Mesenchymal stem cell (in vitro differentiated cells and primary cell): Measurements from ENCODE around the gene CSRP1.

Experiments used
- DNase-seq: peaks from one replicate; pipeline ENCODE4 v3.0.0-alpha.2; 2013
- H2AFZ ChIP-seq: one replicate; pipeline ENCODE4 v1.6.1; 2013; ENCODE audit warnings: low read depth, mild to moderate bottlenecking, control low read depth, inconsistent platforms, low read length, moderate library complexity
- H2AK5ac ChIP-seq: 2 replicates; pipeline ENCODE4 v1.6.1; 2013; ENCODE audit warnings: low read length, moderate library complexity, mild to moderate bottlenecking, inconsistent platforms; ENCODE audit not compliant: severe bottlenecking
- H2BK120ac ChIP-seq: one replicate; pipeline ENCODE4 v1.6.1; 2013; ENCODE audit warnings: low read depth, mild to moderate bottlenecking, inconsistent platforms, low read length, moderate library complexity
- H2BK12ac ChIP-seq, 2 experiments: one replicate each; pipeline ENCODE4 v1.6.1; 2013; ENCODE audit warnings: inconsistent platforms in 2 of 2, low read length in 2 of 2, mild to moderate bottlenecking in 2 of 2, moderate library complexity in 2 of 2, control low read depth in 1 of 2
- H2BK15ac ChIP-seq: one replicate; pipeline ENCODE4 v1.6.1; 2013; ENCODE audit warnings: mild to moderate bottlenecking, low read depth, inconsistent platforms; ENCODE audit not compliant: poor library complexity, severe bottlenecking
- H2BK5ac ChIP-seq: 2 replicates; pipeline ENCODE4 v1.6.1; 2013; ENCODE audit warnings: low read depth, mild to moderate bottlenecking, low read length, control low read depth, inconsistent platforms; ENCODE audit not compliant: poor library complexity, severe bottlenecking
- H3K14ac ChIP-seq, 2 experiments: one replicate each; pipeline ENCODE4 v1.6.1; 2013; ENCODE audit warnings: inconsistent platforms in 2 of 2, low read length in 2 of 2, control low read depth in 1 of 2, mild to moderate bottlenecking in 1 of 2, moderate library complexity in 1 of 2
- H3K18ac ChIP-seq, 2 experiments: one replicate each; pipeline ENCODE4 v1.6.1; 2013; ENCODE audit warnings: inconsistent platforms in 2 of 2, low read length in 2 of 2, control low read depth in 1 of 2, low read depth in 1 of 2, mild to moderate bottlenecking in 1 of 2
- H3K23ac ChIP-seq, 2 experiments: one replicate each; pipeline ENCODE4 v1.6.1; 2013; ENCODE audit warnings: inconsistent platforms in 2 of 2, low read length in 2 of 2, mild to moderate bottlenecking in 2 of 2, moderate library complexity in 2 of 2, control low read depth in 1 of 2
- H3K27ac ChIP-seq: 2 replicates; pipeline ENCODE4 v1.5.1; 2013; ENCODE audit warnings: mild to moderate bottlenecking, moderate library complexity, low read length, control low read depth, inconsistent platforms; ENCODE audit not compliant: poor library complexity, severe bottlenecking
- H3K27me3 ChIP-seq, 2 experiments: 2 replicates each; pipeline versions ENCODE4 v1.6.1 to v1.7.0; 2013; ENCODE audit warnings: low read length in 2 of 2, mild to moderate bottlenecking in 2 of 2, moderate library complexity in 2 of 2, control low read depth in 1 of 2, inconsistent platforms in 1 of 2; ENCODE audit not compliant: control insufficient read depth in 1 of 2, insufficient read depth in 1 of 2
- H3K36me3 ChIP-seq, 2 experiments: 2 replicates each; pipeline versions ENCODE4 v1.6.1 to v1.7.0; 2013; ENCODE audit warnings: low read length in 2 of 2, control low read depth in 1 of 2, inconsistent platforms in 1 of 2, low read depth in 1 of 2, mild to moderate bottlenecking in 1 of 2; ENCODE audit not compliant: insufficient read depth in 2 of 2, control insufficient read depth in 1 of 2
- H3K4ac ChIP-seq, 2 experiments: one replicate each; pipeline ENCODE4 v1.6.1; 2013; ENCODE audit warnings: inconsistent platforms in 2 of 2, low read length in 2 of 2, mild to moderate bottlenecking in 2 of 2, moderate library complexity in 2 of 2, control low read depth in 1 of 2, low read depth in 1 of 2
- H3K4me1 ChIP-seq: 2 replicates; pipeline ENCODE4 v1.6.1; 2013; ENCODE audit warnings: low read depth, low read length, control low read depth; ENCODE audit not compliant: control insufficient read depth, insufficient read depth
- H3K4me2 ChIP-seq: 2 replicates; pipeline ENCODE4 v1.6.1; 2013; ENCODE audit warnings: low read length, mild to moderate bottlenecking, inconsistent platforms; ENCODE audit not compliant: poor library complexity, severe bottlenecking
- H3K4me3 ChIP-seq, 2 experiments: 2 replicates each; pipeline versions ENCODE4 v1.5.1 to v1.7.0; 2013; ENCODE audit warnings: low read length in 2 of 2, mild to moderate bottlenecking in 2 of 2, control low read depth in 1 of 2, low read depth in 1 of 2; ENCODE audit not compliant: insufficient read depth in 1 of 2
- H3K79me1 ChIP-seq: replicated peaks from 2 replicates; pipeline ENCODE4 v1.6.1; 2013; ENCODE audit warnings: mild to moderate bottlenecking, control low read depth, low read length, inconsistent platforms; ENCODE audit not compliant: poor library complexity, severe bottlenecking
- H3K9ac ChIP-seq: 2 replicates; pipeline ENCODE4 v1.7.0; 2013; ENCODE audit warnings: mild to moderate bottlenecking, low read length, moderate library complexity
- H3K9me3 ChIP-seq: 2 replicates; pipeline ENCODE4 v1.7.0; 2013; ENCODE audit warnings: mild to moderate bottlenecking, low read length; ENCODE audit not compliant: control insufficient read depth
- H4K8ac ChIP-seq: one replicate; pipeline ENCODE4 v1.6.1; 2013; ENCODE audit warnings: inconsistent platforms, mild to moderate bottlenecking, low read length, moderate library complexity
- H4K91ac ChIP-seq: one replicate; pipeline ENCODE4 v1.6.1; 2013; ENCODE audit warnings: mild to moderate bottlenecking, low read length, inconsistent platforms
- WGBS: methylation state at CpG from one replicate; pipeline ENCODE4 v1.1.7; 2013; ENCODE audit warnings: mixed read lengths; 5-methylcytosine and 5-hydroxymethylcytosine counted together

Gene CSRP1

GRCh38 chr1:201504799-201505502, 2.0 kb downstream of the CSRP1 start:
- Histone ChIP-seq H2AK5ac (no peak overlapping the region), H3K14ac (no peak overlapping the region)

GRCh38 chr1:201504179-201504631, 2.7 kb downstream of the CSRP1 start:
- Histone ChIP-seq H3K23ac (no peak overlapping the region), H3K14ac (no peak overlapping the region), H3K36me3 (no peaks in the 10 kb centered on the region), H2BK15ac (no peak overlapping the region), H2AK5ac (peak overlapping the region; percentile 45), H3K4me2 (no peak overlapping the region), H3K9me3 (no peaks in the 10 kb centered on the region), H2BK5ac (no peak overlapping the region), H3K4me3 (peak overlapping the region in 1 of 2 experiments; percentile 49), H3K9ac (peak overlapping the region; percentile 74), H3K27ac (peak overlapping the region; percentile 97), H2BK120ac (no peak overlapping the region), H3K4ac (no peak overlapping the region), H2AFZ (no peak overlapping the region), H4K8ac (no peak overlapping the region), H3K18ac (peak overlapping the region in 1 of 2 experiments; percentile 14), H3K79me1 (no peaks in the 10 kb centered on the region), H2BK12ac (no peak overlapping the region), H4K91ac (no peak overlapping the region), H3K27me3 (no peaks in the 10 kb centered on the region), H3K4me1 (peaks cover 24% of the 10 kb centered on the region)
- DNase-seq = peak; percentile 47
- WGBS = 54% methylated on average over 3 of the region's 3 CpGs

More at GRCh38 chr1:201504799-201505502, 2.0 kb downstream of the CSRP1 start:
- Histone ChIP-seq H3K79me1 (no peaks in the 10 kb centered on the region), H2BK5ac (no peak overlapping the region), H2BK120ac (no peak overlapping the region), H3K27me3 (no peaks in the 10 kb centered on the region), H3K23ac (no peak overlapping the region), H3K9ac (peak overlapping the region; percentile 87), H3K9me3 (no peaks in the 10 kb centered on the region), H3K4me3 (peak overlapping the region in 1 of 2 experiments; percentile 87), H3K4me1 (peaks cover 24% of the 10 kb centered on the region), H3K4ac (no peak overlapping the region), H3K4me2 (no peak overlapping the region), H3K27ac (no peak overlapping the region), H2BK15ac (no peak overlapping the region), H4K8ac (no peak overlapping the region), H3K36me3 (no peaks in the 10 kb centered on the region), H2AFZ (no peak overlapping the region), H2BK12ac (peak overlapping the region in 1 of 2 experiments; percentile 57), H3K18ac (peak overlapping the region in 1 of 2 experiments; percentile 32), H4K91ac (no peak overlapping the region)
- no peak for DNase-seq
- 81% methylated on average over 9 of the region's 9 CpGs for WGBS

- Histone ChIP-seq H2BK15ac (peak overlapping the region; percentile 23), H2BK5ac (peak overlapping the region; percentile 61), H3K27me3 (no peaks in the 10 kb centered on the region), H3K4me1 (peaks cover 24% of the 10 kb centered on the region), H2AK5ac (peak overlapping the region; percentile 86), H2AFZ (no peak overlapping the region), H3K9me3 (no peaks in the 10 kb centered on the region), H3K4me3 (peak overlapping the region in 1 of 2 experiments; percentile 49), H3K27ac (peak overlapping the region; percentile 97), H3K14ac (no peak overlapping the region), H3K79me1 (no peaks in the 10 kb centered on the region), H4K91ac (no peak overlapping the region), H2BK120ac (no peak overlapping the region), H3K4ac (peak overlapping the region in 1 of 2 experiments; percentile 35), H3K4me2 (peak overlapping the region; percentile 23), H2BK12ac (peak overlapping the region in 1 of 2 experiments; percentile 51), H3K18ac (peak overlapping the region; percentile 65 to 76), H3K9ac (peak overlapping the region; percentile 74), H3K36me3 (peaks cover 0 to under 1% of the 10 kb centered on the region in 2 experiments), H4K8ac (peak overlapping the region; percentile 1), H3K23ac (peak overlapping the region in 1 of 2 experiments; percentile 43)
- DNase-seq = peak; percentile 99
- 3% methylated on average over 12 of the region's 13 CpGs for WGBS
These were observed 3.3 kb downstream of the CSRP1 start for GRCh38 chr1:201503397-201504176.

- no peaks in the 10 kb centered on the region for H3K27me3 ChIP-seq
- peaks cover 22% of the 10 kb centered on the region for H3K4me1 ChIP-seq
- H4K91ac ChIP-seq = no peak overlapping the region
- no peak overlapping the region for H3K23ac ChIP-seq
- peaks cover 0 to 4% of the 10 kb centered on the region in 2 experiments for H3K36me3 ChIP-seq
- H2BK5ac ChIP-seq = no peak overlapping the region
- no peak overlapping the region for H3K4me3 ChIP-seq
- H3K27ac ChIP-seq = peak overlapping the region; percentile 4
- H2BK15ac ChIP-seq = no peak overlapping the region
- peak overlapping the region in 1 of 2 experiments; percentile 68 for H3K14ac ChIP-seq
- H3K4me2 ChIP-seq = no peak overlapping the region
- H2AK5ac ChIP-seq = peak overlapping the region; percentile 7
- no peak overlapping the region for H4K8ac ChIP-seq
- no peaks in the 10 kb centered on the region for H3K79me1 ChIP-seq
- H3K9ac ChIP-seq = no peak overlapping the region
- no peak overlapping the region for H3K4ac ChIP-seq
- no peak overlapping the region for H2BK120ac ChIP-seq
- H2AFZ ChIP-seq = no peak overlapping the region
- no peak for DNase-seq
- H3K9me3 ChIP-seq = no peaks in the 10 kb centered on the region
- H3K18ac ChIP-seq = peak overlapping the region in 1 of 2 experiments; percentile 88
- H2BK12ac ChIP-seq = peak overlapping the region in 1 of 2 experiments; percentile 82
- 93% methylated on average over 2 of the region's 3 CpGs for WGBS
These were observed 4.4 kb downstream of the CSRP1 start for GRCh38 chr1:201502511-201502857.
